ENCODE data around the gene TMCO4.

DNA sequence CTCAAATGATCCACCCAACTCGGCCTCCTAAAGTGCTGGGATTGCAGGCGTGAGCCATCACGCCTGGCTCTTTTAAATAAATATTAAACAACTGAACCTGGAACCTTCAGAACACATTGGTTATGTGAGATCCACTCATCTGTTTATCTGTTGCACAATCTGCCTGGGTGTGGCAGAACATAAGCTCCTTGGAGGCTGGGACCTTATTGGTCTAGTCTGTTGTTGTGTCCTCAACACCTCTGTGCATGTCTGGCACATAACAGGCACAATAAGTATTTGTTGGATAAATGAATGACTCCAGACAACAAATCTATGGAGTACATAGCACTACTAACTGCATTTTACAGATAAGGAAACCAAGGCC is 159.7 kb downstream of the TMCO4 start:
- TF ChIP-seq, protein P1, sequence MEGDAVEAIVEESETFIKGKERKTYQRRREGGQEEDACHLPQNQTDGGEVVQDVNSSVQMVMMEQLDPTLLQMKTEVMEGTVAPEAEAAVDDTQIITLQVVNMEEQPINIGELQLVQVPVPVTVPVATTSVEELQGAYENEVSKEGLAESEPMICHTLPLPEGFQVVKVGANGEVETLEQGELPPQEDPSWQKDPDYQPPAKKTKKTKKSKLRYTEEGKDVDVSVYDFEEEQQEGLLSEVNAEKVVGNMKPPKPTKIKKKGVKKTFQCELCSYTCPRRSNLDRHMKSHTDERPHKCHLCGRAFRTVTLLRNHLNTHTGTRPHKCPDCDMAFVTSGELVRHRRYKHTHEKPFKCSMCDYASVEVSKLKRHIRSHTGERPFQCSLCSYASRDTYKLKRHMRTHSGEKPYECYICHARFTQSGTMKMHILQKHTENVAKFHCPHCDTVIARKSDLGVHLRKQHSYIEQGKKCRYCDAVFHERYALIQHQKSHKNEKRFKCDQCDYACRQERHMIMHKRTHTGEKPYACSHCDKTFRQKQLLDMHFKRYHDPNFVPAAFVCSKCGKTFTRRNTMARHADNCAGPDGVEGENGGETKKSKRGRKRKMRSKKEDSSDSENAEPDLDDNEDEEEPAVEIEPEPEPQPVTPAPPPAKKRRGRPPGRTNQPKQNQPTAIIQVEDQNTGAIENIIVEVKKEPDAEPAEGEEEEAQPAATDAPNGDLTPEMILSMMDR (tag by site-specific recombination; IDR thresholded peaks at IDR 0.05), result no peak
- TF ChIP-seq ZBTB7A (tag by site-specific recombination; IDR thresholded peaks at IDR 0.05; ENCODE audit: low read depth) (no peak), REPIN1 (tag by site-specific recombination; IDR thresholded peaks at IDR 0.05; ENCODE audit: low read depth) (no peak), ZNF530 (tag by site-specific recombination; IDR thresholded peaks at IDR 0.05; ENCODE audit: low read depth) (no peak), YY1 (tag by site-specific recombination; IDR thresholded peaks at IDR 0.05) (no peak), MZF1 (tag by site-specific recombination; IDR thresholded peaks at IDR 0.05; ENCODE audit: borderline replicate concordance) (no peak), ZNF146 (tag by site-specific recombination; IDR thresholded peaks at IDR 0.05) (no peak), ZNF274 (IDR thresholded peaks at IDR 0.05; ENCODE audit: low read length) (no peak), ZNF274 (tag by site-specific recombination; IDR thresholded peaks at IDR 0.05; ENCODE audit: borderline replicate concordance) (no peak)
